HG03575 (cell line): ENCODE results near the gene NPHP3.
"Not testable (repeated sequence)": the region's sequence is repeated elsewhere in the genome, so short reads cannot be mapped to it uniquely, and the experiment has no call there.

Experiments used
- ATAC-seq: cut with Tn5 transposase; IDR thresholded peaks from one replicate; pipeline ENCODE4 v1.9.1; 2021; ENCODE audit not compliant: unreplicated experiment, insufficient number of reproducible peaks, low FRiP score; ENCODE audit errors: extremely low read depth

The NPHP3 gene, protein sequence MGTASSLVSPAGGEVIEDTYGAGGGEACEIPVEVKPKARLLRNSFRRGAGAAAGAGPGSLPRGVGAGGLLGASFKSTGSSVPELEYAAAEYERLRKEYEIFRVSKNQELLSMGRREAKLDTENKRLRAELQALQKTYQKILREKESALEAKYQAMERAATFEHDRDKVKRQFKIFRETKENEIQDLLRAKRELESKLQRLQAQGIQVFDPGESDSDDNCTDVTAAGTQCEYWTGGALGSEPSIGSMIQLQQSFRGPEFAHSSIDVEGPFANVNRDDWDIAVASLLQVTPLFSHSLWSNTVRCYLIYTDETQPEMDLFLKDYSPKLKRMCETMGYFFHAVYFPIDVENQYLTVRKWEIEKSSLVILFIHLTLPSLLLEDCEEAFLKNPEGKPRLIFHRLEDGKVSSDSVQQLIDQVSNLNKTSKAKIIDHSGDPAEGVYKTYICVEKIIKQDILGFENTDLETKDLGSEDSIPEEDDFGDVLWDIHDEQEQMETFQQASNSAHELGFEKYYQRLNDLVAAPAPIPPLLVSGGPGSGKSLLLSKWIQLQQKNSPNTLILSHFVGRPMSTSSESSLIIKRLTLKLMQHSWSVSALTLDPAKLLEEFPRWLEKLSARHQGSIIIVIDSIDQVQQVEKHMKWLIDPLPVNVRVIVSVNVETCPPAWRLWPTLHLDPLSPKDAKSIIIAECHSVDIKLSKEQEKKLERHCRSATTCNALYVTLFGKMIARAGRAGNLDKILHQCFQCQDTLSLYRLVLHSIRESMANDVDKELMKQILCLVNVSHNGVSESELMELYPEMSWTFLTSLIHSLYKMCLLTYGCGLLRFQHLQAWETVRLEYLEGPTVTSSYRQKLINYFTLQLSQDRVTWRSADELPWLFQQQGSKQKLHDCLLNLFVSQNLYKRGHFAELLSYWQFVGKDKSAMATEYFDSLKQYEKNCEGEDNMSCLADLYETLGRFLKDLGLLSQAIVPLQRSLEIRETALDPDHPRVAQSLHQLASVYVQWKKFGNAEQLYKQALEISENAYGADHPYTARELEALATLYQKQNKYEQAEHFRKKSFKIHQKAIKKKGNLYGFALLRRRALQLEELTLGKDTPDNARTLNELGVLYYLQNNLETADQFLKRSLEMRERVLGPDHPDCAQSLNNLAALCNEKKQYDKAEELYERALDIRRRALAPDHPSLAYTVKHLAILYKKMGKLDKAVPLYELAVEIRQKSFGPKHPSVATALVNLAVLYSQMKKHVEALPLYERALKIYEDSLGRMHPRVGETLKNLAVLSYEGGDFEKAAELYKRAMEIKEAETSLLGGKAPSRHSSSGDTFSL (N-terminal part only)

DNA sequence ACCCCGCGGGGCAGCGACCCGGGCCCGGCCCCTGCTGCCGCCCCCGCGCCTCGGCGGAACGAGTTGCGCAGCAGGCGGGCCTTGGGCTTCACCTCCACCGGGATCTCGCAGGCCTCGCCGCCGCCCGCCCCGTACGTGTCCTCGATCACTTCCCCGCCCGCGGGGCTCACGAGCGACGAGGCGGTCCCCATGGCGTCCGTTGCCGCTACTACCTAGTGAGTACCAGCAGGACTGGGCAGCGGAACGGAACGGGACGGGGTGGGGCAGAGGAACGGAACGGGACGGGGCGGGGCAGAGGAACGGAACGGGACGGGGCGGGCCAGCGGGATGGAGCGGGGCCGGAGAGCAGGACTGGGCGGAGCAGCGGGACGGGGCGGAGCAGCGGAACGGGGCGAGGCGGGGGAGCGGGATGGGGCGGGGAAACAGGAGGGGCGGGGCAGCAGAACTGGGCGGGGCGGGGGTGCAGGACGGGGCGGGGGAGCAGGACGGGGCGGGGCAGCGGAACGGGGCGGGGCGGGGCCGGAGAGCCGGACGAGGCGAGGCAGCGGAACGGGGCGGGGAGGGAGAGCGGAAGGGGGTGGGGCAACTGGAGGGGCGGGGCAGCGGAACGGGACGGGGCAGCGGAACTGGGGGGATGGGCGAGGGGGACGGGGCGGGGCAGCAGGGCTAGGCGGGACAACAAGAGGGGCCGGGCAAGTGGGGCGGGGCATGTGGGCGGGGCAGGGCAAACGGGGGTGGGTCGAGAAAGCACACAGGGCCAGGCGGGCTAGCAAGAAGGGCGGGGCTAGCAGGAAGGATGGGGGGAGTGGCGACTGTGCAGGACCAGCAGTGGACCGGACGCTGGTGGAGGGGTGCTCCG lies at the start of gene NPHP3:
TSS of gene NPHP3 (minus strand) at position 245 of the 859 bp plus-strand sequence. CDS start at position 191, 54 bp downstream.
- no peak for ATAC-seq

DNA sequence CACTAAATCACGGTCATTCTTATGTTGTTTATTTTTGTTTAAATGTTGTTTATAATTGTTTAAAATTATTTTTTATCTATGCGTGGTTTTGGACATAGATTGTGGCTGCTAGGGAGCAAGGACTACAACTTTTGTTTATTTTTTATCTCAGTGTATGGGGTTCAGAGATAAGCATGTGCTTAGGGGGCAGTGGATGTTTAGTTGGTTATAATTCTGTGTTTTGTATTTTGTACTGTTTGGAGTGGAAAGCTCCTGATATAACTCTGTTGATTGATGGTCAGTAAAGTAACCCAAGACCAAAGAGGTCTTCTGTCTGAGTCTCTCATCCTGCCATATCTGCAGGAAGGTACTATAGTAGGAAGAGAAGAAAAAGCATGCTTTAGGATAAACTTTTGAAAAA lies 36.5 kb upstream of the NPHP3 start:
- no peak for ATAC-seq

DNA sequence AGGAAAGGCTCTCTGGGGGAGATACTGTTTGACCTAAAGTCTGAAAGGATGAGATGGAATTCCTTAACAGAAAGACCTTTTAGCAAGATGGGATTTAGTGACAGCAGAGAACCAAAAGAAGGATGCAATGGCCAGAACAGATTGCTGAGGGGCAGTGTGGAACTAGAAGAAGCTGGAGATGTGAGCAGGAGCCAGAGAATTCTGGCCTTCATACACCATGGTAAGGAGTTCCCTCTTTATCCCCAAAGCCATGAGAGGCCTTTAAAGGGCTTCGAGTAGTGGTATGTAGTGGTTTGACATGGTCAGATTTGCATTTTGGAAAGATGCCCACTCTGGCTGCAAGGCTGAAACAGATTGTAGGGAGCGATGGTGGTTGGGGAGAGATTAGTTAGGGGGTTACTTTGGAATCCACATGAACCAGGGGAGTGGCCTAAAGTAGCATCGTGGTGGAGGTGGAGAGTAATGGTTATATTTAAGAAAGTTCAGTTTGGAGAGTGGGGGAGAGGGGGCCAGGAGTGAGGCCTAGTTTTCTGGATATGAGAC lies 34.0 kb upstream of the NPHP3 start:
- ATAC-seq, result no peak

DNA sequence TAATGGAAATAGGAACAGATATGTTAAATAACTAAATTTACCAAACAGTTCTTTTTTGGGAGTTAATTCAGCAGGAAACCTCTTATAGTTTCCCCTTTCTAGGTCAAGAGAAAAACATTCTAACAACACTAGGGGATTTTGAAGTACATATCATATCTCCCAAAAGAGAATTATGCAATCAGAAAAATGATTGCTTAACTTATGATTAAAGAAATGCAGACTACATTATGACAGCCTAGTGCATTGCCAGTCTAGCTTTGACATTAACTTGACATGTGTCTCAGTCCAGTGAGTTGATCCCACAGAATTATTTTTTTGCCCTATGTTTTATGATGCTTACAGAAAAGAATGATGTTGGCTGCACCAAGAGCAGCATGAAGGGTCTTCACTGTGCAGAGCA lies 31.7 kb upstream of the NPHP3 start:
- ATAC-seq, result no peak

DNA sequence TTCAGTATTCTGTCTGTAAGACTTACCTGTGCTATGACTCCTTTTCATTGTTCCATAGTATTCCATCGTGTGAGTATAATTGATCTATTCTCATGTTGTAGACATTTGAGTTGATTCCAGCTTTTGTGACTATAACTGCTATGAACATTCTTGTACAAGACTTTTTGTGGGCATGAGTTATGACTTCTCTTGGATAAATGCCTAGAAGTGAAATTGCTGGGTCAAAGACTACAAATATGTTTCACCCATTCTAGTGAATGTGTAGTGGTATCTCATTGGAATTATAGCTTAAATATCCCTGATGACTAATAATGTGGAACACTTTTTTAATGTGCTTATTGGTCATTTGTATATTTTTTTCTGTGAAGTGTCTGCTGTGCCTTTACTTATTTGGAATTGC lies 27.6 kb upstream of the NPHP3 start:
- ATAC-seq, result no peak

DNA sequence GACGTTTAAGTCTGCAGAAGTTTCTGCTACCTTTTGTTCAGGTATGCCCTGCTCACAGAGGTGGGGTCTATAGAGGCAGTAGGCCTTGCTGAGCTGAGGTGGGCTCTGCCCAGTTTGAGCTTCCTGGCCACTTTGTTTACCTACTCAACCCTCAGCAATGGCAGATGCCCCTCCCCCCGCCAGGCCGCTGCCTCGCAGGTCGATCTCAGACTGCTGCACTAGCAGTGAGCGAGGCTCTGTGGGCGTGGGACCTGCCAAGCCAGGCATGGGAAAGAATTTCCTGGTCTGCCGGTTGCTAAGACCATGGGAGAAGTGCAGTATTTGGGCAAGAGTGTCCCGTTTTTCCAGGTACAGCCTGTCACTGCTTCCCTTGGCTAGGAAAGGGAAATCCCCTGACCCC lies 24.5 kb upstream of the NPHP3 start:
- ATAC-seq, result not testable (repeated sequence)

DNA sequence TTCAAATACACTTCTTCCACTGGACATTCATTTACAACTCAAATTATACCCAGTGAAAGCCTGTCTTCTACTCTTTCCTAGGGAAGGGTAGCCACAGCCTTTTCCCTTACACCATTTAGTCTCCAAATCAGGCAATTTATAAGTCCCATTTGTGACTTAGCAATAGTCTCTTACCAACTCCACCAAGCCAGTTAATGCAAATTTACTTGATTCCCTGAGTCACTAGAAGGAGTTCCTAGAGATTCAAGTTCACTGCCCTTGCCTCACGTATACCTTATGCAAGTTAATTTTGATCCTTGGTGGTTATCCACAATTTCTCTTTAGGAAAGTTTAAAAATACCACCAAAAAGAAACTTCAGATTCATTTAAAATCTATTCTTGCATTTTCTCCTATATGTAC lies 16.1 kb upstream of the NPHP3 start:
- ATAC-seq, result no peak

DNA sequence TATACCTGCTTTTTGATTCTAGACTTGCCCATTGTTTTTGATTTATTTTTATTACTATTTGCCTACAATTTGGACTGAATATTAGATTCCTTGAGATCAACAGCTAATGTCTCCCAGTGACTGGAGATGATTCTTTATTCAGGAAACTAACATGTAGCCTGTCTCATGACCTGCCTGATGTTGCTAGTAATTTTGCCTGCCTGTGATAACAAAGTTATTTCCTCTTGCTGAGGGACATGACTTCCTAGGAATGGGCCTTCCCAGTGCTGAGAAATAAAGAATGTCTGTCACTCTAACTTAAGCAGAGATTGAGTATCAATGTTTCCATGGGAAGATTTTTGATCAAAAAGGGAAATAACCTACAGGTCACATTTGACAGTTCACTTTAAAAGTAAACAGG lies 13.4 kb upstream of the NPHP3 start:
- ATAC-seq, result no peak

DNA sequence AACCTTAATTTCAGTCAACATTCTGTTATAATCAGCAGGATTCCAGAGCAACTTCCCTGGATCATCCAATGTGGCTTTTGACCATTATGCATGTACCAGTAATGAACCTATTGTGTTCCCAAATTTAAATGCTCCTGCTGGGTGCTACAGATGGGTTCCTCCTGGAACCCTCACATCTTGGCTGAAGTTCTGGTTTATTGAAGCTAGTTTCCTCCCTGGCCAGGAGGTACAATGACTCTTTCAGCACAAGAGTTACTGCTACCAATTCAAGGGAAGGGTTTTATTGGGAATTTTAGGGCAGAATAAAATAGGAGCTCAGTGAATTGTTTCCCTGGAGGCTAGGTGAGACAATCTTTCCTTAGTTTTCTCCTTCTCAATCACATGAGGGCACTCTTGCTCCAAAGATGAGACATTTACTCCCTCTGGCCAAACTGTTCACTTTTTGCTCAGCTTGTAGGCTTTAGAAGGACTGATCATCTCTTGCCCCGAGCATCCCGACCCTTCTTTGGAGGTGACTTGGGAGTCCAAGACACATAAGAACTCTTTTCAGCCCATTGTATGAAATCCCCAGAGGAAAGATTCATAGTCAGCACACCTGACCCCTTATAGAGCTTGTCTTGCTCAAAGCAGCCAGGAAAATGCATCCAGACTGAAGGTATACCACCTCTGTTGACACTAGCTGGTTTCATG lies 8.8 kb upstream of the NPHP3 start:
- ATAC-seq, result no peak

DNA sequence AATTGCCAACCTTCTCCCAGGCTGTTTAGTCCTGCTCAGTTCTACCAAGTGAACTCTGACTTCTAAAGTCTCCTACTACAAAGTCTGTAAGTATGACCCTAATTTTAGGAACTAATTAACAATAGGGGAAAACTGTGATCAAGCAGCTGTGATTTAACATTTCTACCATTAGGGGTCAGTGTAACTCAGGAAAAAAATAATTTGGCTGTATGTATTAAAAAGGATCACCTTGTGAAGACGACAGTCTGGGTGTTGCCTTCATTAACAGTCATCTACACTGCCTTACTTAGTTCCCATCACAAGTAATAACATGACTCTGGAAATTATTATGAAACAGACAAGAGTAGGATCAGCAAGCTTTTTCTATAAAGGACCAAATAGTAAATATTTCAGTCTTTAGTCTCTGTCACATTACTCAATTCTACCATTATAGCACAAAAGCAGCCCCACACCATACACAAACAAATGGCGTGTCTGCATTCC lies 4.2 kb upstream of the NPHP3 start:
- no peak for ATAC-seq

DNA sequence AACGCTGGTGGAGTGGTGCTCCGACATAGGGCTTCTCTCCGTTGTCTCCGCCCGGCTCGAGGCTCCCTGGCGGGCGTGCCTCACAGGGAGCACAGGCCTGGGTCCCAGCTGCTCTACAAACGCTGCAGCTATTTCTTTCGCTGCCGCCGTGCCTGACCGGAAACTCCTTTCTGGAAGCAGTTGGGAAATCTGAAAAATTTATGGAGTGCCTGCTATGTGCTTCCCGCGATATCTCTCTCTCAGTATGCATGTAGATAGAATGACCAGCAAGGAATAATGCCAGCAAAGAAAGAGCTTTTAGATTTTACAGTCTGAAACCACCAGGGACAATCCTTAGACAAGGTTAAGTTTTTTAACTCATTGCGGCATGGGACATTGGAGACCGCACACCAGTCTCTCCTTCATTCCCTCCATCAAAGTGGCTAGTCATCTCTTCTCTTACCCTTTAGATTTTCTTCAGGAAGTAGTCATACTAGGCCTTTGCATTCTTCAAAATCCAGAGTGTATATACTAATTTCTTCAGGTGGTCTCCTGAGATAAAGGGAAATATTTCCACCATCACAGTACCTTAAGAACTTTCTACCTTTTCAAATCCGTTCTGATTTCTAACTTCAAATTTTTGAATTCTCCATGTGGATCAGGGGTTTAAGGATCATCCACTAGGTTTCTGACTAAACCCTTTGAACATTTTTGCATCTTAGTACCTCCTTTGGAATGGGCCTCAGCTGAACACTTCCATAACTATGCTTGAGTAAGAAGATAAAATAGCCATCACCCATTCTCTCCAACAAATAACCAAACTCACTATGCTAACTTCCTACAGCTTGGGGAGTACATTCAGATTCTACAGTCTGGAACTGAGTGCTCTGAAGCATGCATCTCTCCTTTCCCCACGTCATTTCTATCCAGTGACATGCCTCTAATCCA lies 1.1 kb upstream of the NPHP3 start:
- no peak for ATAC-seq

DNA sequence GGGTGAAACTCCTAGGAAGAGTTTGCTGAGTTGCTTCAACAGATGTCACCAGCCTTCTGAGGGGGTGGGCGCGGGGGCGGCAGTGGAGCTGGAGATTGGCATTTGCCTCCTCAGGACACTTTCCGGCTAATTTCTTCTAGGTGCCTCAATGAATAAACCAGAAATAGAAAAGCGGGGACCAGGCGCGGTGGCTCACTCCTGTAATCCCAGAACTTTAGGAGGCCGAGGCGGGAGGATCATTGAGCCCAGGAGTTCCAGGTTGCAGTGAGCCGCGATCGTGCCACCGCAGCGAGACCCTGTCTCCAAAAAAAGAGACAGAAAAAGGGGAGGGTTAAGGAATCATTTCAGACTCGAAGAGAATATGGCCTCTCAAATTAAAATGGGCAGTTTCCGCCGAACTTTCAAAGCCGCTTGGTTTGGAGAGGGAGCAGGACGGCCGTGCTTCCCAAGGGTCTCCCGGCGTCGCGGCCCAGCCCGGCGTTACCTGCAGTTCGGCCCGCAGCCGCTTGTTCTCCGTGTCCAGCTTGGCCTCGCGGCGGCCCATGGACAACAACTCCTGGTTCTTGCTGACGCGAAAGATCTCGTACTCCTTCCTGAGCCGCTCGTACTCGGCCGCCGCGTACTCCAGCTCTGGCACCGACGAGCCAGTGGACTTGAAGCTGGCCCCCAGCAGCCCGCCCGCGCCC lies 587 bp downstream of the NPHP3 start:
- ATAC-seq, result no peak

DNA sequence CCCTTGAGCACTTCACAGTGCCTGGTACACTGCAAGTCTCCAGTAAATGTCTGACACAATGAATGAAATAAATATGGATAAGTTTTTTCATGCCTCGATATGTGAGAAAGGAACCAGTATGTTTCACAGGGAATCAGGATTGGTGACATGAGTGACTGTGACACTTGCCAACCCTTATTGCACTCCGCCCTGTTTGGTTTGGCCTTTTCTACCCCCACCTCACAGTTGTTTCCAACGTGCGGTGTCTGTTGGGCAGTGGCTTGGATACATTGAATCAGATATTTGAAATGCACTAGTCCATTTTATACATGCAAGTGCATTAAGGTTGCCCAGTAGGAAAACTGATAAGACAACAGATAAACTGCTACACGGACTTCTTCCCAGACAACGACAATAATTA lies 2.0 kb downstream of the NPHP3 start:
- ATAC-seq, result no peak

DNA sequence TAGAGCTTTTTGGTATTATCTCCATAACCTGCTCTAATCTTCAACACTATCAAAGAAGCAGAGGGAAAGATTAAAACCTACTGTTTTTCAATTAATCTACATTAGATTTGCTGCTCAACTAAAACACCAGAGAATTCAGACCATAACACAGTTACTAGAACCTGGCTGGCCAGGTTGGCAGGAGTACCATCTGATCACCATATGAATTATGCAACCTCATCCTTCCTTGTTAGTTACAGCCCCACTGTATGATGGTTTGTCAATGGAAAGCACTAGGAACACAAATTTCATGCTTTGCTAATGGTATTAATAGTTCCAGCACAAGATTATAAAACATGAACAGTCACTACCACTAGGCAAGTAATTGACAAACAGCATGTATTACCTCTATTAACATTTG lies 5.8 kb downstream of the NPHP3 start:
- ATAC-seq, result no peak

DNA sequence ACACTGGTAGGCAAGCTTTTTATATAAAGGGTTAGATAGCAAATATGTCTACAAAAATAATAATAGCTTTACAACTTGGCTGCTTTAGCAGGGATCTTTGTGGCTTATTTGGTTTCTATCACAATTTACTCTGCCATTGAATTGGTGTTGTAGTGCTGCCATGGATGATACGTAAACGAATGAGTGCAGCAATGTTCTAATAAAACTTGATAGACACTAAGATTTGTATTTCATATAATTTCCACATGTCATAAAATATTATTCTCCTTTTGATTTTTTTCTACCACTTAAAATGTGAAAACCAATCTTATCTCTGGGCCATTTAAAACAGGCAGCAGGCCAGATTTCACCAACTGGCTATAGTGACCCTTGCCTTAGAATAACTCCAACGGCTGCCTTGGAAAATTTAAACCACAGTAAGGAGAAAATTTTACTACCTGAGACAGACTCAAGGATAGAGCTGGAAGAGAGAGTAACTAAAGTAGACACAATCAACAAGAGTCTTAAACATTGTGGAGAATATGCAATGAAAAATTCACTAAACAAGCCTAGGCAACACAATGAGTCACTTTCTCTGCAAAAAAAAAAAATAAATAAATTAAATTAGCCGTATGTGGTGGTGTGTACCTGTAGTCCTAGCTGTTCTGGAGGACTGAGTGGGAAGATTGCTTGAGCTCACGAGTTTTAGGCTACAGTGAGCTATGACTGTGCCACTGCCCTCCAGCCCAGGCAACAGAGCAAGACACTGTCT lies 8.1 kb downstream of the NPHP3 start:
- ATAC-seq, result no peak
